Kidney epithelial cell (primary cell): Measurements from ENCODE around the gene FAM114A1. TPM values are rescaled to one million over a fixed set of nuclear protein-coding genes. Genes with fewer than 3 reads are reported as not detected.

ENCODE experiments used
- DNase-seq: peaks from one replicate; pipeline ENCODE4 v3.0.0-alpha.2; 2010; ENCODE audit warnings: low read depth
- H3K27me3 ChIP-seq: 2 replicates; pipeline ENCODE4 v1.6.0; 2011; ENCODE audit warnings: low read length; ENCODE audit not compliant: control insufficient read depth, insufficient read depth
- H3K36me3 ChIP-seq: 2 replicates; pipeline ENCODE4 v1.5.1; 2011; ENCODE audit warnings: low read length; ENCODE audit not compliant: control insufficient read depth, insufficient read depth
- H3K4me3 ChIP-seq: 2 replicates; pipeline ENCODE4 v1.5.1; 2011; ENCODE audit warnings: low read depth, mild to moderate bottlenecking, control low read depth, low read length
- CTCF ChIP-seq: IDR thresholded peaks from 2 replicates; pipeline ENCODE4 v1.5.1; 2011; ENCODE audit warnings: mild to moderate bottlenecking, moderate library complexity, low read length, control low read depth, inconsistent platforms; ENCODE audit not compliant: insufficient read depth, poor library complexity, severe bottlenecking
- total RNA-seq: library from RNA; depleted of rRNA; stranded (reverse); fragments of >200 nt; gene quantifications from 2 replicates; pipeline ENCODE4 v1.2.3, GENCODE V29; 2015

FAM114A1 gene
- total RNA-seq, 1 donor from 2014 or later: 53.9 TPM

- H3K36me3 ChIP-seq: peaks cover 2% of the 10 kb centered on the region
- no peak overlapping the region for H3K4me3 ChIP-seq
- DNase-seq: no peak
- H3K27me3 ChIP-seq: no peaks in the 10 kb centered on the region
- no peak for TF ChIP-seq CTCF
Measured at GRCh38 chr4:38917481-38918025, 49.9 kb downstream of the FAM114A1 start.

- DNase-seq: no peak
- no peak overlapping the region for H3K4me3 ChIP-seq
- TF ChIP-seq CTCF: no peak
- H3K36me3 ChIP-seq: peaks cover 2% of the 10 kb centered on the region
- no peaks in the 10 kb centered on the region for H3K27me3 ChIP-seq
Measured at GRCh38 chr4:38919494-38919893, 51.9 kb downstream of the FAM114A1 start.

- no peak for DNase-seq
- no peaks in the 10 kb centered on the region for H3K27me3 ChIP-seq
- TF ChIP-seq CTCF: no peak
- H3K4me3 ChIP-seq: no peak overlapping the region
- H3K36me3 ChIP-seq: no peaks in the 10 kb centered on the region
Measured at GRCh38 chr4:38920186-38920585, 52.6 kb downstream of the FAM114A1 start.

- no peaks in the 10 kb centered on the region for H3K27me3 ChIP-seq
- H3K4me3 ChIP-seq: no peak overlapping the region
- TF ChIP-seq CTCF: no peak
- DNase-seq: no peak
- no peaks in the 10 kb centered on the region for H3K36me3 ChIP-seq
Measured at GRCh38 chr4:38920677-38921076, 53.1 kb downstream of the FAM114A1 start.

GRCh38 chr4:38921151-38921550 is 53.5 kb downstream of the FAM114A1 start:
- DNase-seq: no peak
- TF ChIP-seq CTCF: no peak
- no peak overlapping the region for H3K4me3 ChIP-seq
- H3K36me3 ChIP-seq: no peaks in the 10 kb centered on the region
- H3K27me3 ChIP-seq: no peaks in the 10 kb centered on the region

- H3K36me3 ChIP-seq: no peaks in the 10 kb centered on the region
- DNase-seq: peak; percentile 21
Measured at GRCh38 chr4:38923746-38924145, 56.1 kb downstream of the FAM114A1 start.

More at GRCh38 chr4:38923746-38924145, 56.1 kb downstream of the FAM114A1 start:
- H3K27me3 ChIP-seq: no peaks in the 10 kb centered on the region
- no peak for TF ChIP-seq CTCF
- H3K4me3 ChIP-seq: no peak overlapping the region
